GM12878 (cell line): ENCODE results near the gene VTA1. TPM values are rescaled to one million over a fixed set of nuclear protein-coding genes. Genes with fewer than 3 reads are reported as not detected.

Experiments
- ATAC-seq: fragments of 200-7000 bp; cut with Tn5 transposase; 3 replicates; pipeline ENCODE4 v1.9.1; 2020; ENCODE audit warnings: mild to moderate bottlenecking, moderate library complexity
- BruUV-seq: library from RNA; stranded (reverse); fragments of 400-500 nt; replicated peaks from 2 replicates; lab custom pipeline; 2021; lab: Mats Ljungman, UMichigan
- CTCF ChIA-PET: fragments of 300-600 bp; sonication (Branson Sonifier 250); formaldehyde crosslinking; extraction: SDS; loops from one replicate; lab custom pipeline; 2021; ENCODE audit warnings: inconsistent platforms; lab: Yijun Ruan, JAX
- POLR2A ChIA-PET: fragments of 350-600 bp; formaldehyde crosslinking; extraction: SDS; loops from one replicate; lab custom pipeline; 2021; ENCODE audit warnings: inconsistent platforms; lab: Charles Lee
- RAD21 ChIA-PET: fragments of 300-600 bp; sonication (Branson Sonifier 250); formaldehyde crosslinking; loops from one replicate; lab custom pipeline; 2023; ENCODE audit warnings: antibody characterized with exemption; ENCODE audit not compliant: unreplicated experiment; lab: Charles Lee
- SMC1A ChIA-PET: fragments of 300-600 bp; sonication (Branson Sonifier 250); formaldehyde crosslinking; loops from one replicate; lab custom pipeline; 2023; ENCODE audit not compliant: unreplicated experiment, uncharacterized antibody; lab: Charles Lee
- DNase-seq: peaks from one replicate; pipeline ENCODE4 v3.0.0-alpha.2; 2011; ENCODE audit warnings: low read depth, low spot score
- FAIRE-seq: peaks from 3 replicates; lab custom pipeline; 2011; peaks lifted over from hg19 to GRCh38; lab: Jason Lieb, UNC
- H2AFZ ChIP-seq: 2 replicates; pipeline ENCODE4 v1.6.0; 2011; ENCODE audit warnings: low read depth, low read length, control low read depth; ENCODE audit not compliant: control insufficient read depth
- H3K27ac ChIP-seq: 2 replicates; pipeline ENCODE4 v1.5.1; 2011; ENCODE audit warnings: control low read depth; ENCODE audit not compliant: control insufficient read depth, insufficient read depth
- H3K27me3 ChIP-seq, 2 experiments: replicated peaks in 1 of 2; 2 replicates each; pipeline versions ENCODE4 v1.6.0 to v1.6.1; 2011; ENCODE audit warnings: low read length in 1 of 2; ENCODE audit not compliant: control insufficient read depth in 2 of 2, insufficient read depth in 2 of 2
- H3K36me3 ChIP-seq, 2 experiments: 2 replicates each; pipeline ENCODE4 v1.5.1; 2011; ENCODE audit warnings: low read length in 1 of 2; ENCODE audit not compliant: control insufficient read depth in 2 of 2, insufficient read depth in 2 of 2
- H3K4me1 ChIP-seq: 2 replicates; pipeline ENCODE4 v1.6.1; 2011; ENCODE audit warnings: mild to moderate bottlenecking, low read length, moderate library complexity, mixed read lengths; ENCODE audit not compliant: control insufficient read depth, insufficient read depth
- H3K4me2 ChIP-seq: 2 replicates; pipeline ENCODE4 v1.6.0; 2011; ENCODE audit warnings: control low read depth; ENCODE audit not compliant: control insufficient read depth, insufficient read depth
- H3K4me3 ChIP-seq: fragments of 200-600 bp; sonication (generic); 2 replicates; pipeline ENCODE4 v1.5.1; 2016
- H3K79me2 ChIP-seq: 2 replicates; pipeline ENCODE4 v1.6.0; 2011; ENCODE audit warnings: low read length; ENCODE audit not compliant: control insufficient read depth, insufficient read depth
- H3K9ac ChIP-seq: 2 replicates; pipeline ENCODE4 v1.8.0; 2011; ENCODE audit warnings: low read length, control low read depth, mixed read lengths; ENCODE audit not compliant: control insufficient read depth, insufficient read depth
- H3K9me3 ChIP-seq: replicated peaks from 3 replicates; pipeline ENCODE4 v1.5.1; 2011; ENCODE audit warnings: mild to moderate bottlenecking, low read length; ENCODE audit not compliant: control insufficient read depth, insufficient read depth
- H4K20me1 ChIP-seq: 2 replicates; pipeline ENCODE4 v1.6.0; 2011; ENCODE audit not compliant: control insufficient read depth, insufficient read depth
- CHD4 ChIP-seq: fragments of 200-600 bp; sonication (generic); IDR thresholded peaks from 2 replicates; pipeline ENCODE4 v1.6.1; 2016; ENCODE audit warnings: mild to moderate bottlenecking
- HDAC6 ChIP-seq: fragments of 200-600 bp; sonication (generic); IDR thresholded peaks from one replicate; pipeline ENCODE4 v1.8.0; 2017; ENCODE audit warnings: antibody characterized with exemption; ENCODE audit not compliant: unreplicated experiment
- MEF2A ChIP-seq: IDR thresholded peaks from 2 replicates; pipeline ENCODE4 v1.6.1; 2011; ENCODE audit warnings: low read depth, mild to moderate bottlenecking, low read length, moderate library complexity; ENCODE audit not compliant: insufficient read depth
- NFYA ChIP-seq: IDR thresholded peaks from 2 replicates; pipeline ENCODE4 v1.6.1; 2011; ENCODE audit warnings: low read depth, mild to moderate bottlenecking, low read length, improper control_type of control experiment, borderline replicate concordance
- SREBF2 ChIP-seq: IDR thresholded peaks from 2 replicates; pipeline ENCODE4 v1.6.1; 2012; ENCODE audit warnings: mild to moderate bottlenecking, low read length
- ZBED1 ChIP-seq: IDR thresholded peaks from 2 replicates; pipeline ENCODE4 v1.6.1; 2016; ENCODE audit warnings: borderline replicate concordance
- WGBS: methylation state at CpG from one replicate; pipeline ENCODE4 v1.1.6; 2016; ENCODE audit warnings: low lambda C conversion rate; ENCODE audit not compliant: insufficient replicate concordance, insufficient coverage; ENCODE audit errors: missing lambda C conversion rate; 5-methylcytosine and 5-hydroxymethylcytosine counted together
- in situ Hi-C: fragments of 300-500 bp; cut with MboI; formaldehyde crosslinking; loops from 9 replicates; pipeline ENCODE4 v1.14.3; 2018; ENCODE audit warnings: mixed read lengths
- intact Hi-C: fragments of 100-400 bp; cut with micrococcal nuclease; formaldehyde crosslinking; loops from one replicate; pipeline ENCODE4 v1.14.2; 2022; ENCODE audit not compliant: unreplicated experiment
- polyA plus RNA-seq, 11 experiments: library from polyadenylated mRNA; depleted of rRNA in 4 of 11; unstranded in 6 of 11; stranded (reverse) in 5 of 11; fragments of >200 nt; fragmentation: Nextera tagmentation in 4 of 11; fragmentation: Illumina TruSeq in 1 of 11; extraction: Ambion mirVana in 4 of 11; extraction: Trizol in 1 of 11; gene quantifications; 1 replicate in 1 of 11; 2 replicates in 10 of 11; pipeline versions ENCODE4 v1.2.1 to v1.2.3, GENCODE V29; 2011 to 2016; ENCODE audit warnings: inconsistent platforms in 2 of 11, missing spikeins in 2 of 11, low read depth in 1 of 11
- total RNA-seq, 4 experiments: library from RNA; depleted of rRNA in 3 of 4; stranded (reverse); fragments of >200 nt in 3 of 4; fragmentation: Illumina TruSeq in 1 of 4; extraction: Trizol in 1 of 4; gene quantifications; 2 replicates each; pipeline versions ENCODE4 v1.2.1 to v1.2.3, GENCODE V29; 2013 to 2021
- TF ChIP-seq, protein P1 (sequence below): IDR thresholded peaks from 2 replicates; pipeline ENCODE4 v1.6.1; 2012; ENCODE audit warnings: mild to moderate bottlenecking, low read depth, low read length
- TF ChIP-seq, protein P2 (sequence below): IDR thresholded peaks from 2 replicates; pipeline ENCODE4 v1.6.1; 2012; ENCODE audit warnings: low read depth, low read length, improper control_type of control experiment
- TF ChIP-seq, protein P3 (sequence below): fragments of 450-650 bp; conservative IDR thresholded peaks from 2 replicates; pipeline ENCODE4 v1.6.1; 2017; ENCODE audit warnings: mild to moderate bottlenecking, moderate library complexity

VTA1 gene
- total and polyA plus RNA-seq, 10 of the 15 experiments (the other 5 are each of a cell fraction or from before 2014, with no cell fraction given), result 48.3 to 126 (median 90.7) TPM

DNA sequence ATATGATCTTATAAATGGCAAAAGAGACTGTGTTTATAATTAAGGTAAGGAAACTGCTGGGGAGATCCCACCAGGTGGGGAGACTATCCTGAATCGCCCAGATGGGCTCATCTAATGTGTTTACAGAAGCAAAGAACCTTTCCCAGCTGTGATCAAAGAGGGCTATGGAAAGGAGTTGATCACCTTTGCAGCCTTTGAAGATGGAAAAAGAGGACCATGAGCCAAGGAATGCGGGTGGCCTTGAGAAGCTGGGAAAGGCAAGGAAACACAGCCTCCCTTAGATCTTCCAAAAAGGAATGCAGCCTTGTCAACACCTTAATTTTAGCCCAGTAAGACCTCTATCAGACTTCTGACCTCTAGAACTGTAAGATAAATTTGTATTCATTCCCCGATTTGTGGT lies 88.2 kb downstream of the VTA1 start:
- intact Hi-C loops (no loop called here), in situ Hi-C loops (no loop called here)
- H3K27me3 ChIP-seq, result no peaks in the 10 kb centered on the region; a peak in 1 of 4 replicates
- RAD21 ChIA-PET, result no interaction called here
- H3K27ac ChIP-seq, result no peak overlapping the region
- H3K9ac ChIP-seq, result no peak overlapping the region
- H3K4me1 ChIP-seq, result no peaks in the 10 kb centered on the region
- SMC1A ChIA-PET, result no interaction called here
- no peak overlapping the region for H3K4me2 ChIP-seq
- H2AFZ ChIP-seq, result no peak overlapping the region
- CTCF ChIA-PET, result interaction anchor here (2.1 kb wide), 1 partner anchor 152 kb away, joined by 8 read pairs; no protein-coding TSS in a partner anchor
- no peaks in the 10 kb centered on the region for H3K36me3 ChIP-seq
- WGBS, result 46% methylated on average over 3 of the region's 3 CpGs
- no peak for ATAC-seq
- H4K20me1 ChIP-seq, result no peaks in the 10 kb centered on the region
- H3K79me2 ChIP-seq, result no peaks in the 10 kb centered on the region
- no peak overlapping the region for H3K4me3 ChIP-seq
- H3K9me3 ChIP-seq, result no peaks in the 10 kb centered on the region
- POLR2A ChIA-PET, result no interaction called here
- no peak for DNase-seq
- BruUV-seq, result no TSS peak
- no peak for FAIRE-seq
- no peak for TF ChIP-seq CHD4
- TF ChIP-seq ZBED1, result no peak
- TF ChIP-seq, protein P1, sequence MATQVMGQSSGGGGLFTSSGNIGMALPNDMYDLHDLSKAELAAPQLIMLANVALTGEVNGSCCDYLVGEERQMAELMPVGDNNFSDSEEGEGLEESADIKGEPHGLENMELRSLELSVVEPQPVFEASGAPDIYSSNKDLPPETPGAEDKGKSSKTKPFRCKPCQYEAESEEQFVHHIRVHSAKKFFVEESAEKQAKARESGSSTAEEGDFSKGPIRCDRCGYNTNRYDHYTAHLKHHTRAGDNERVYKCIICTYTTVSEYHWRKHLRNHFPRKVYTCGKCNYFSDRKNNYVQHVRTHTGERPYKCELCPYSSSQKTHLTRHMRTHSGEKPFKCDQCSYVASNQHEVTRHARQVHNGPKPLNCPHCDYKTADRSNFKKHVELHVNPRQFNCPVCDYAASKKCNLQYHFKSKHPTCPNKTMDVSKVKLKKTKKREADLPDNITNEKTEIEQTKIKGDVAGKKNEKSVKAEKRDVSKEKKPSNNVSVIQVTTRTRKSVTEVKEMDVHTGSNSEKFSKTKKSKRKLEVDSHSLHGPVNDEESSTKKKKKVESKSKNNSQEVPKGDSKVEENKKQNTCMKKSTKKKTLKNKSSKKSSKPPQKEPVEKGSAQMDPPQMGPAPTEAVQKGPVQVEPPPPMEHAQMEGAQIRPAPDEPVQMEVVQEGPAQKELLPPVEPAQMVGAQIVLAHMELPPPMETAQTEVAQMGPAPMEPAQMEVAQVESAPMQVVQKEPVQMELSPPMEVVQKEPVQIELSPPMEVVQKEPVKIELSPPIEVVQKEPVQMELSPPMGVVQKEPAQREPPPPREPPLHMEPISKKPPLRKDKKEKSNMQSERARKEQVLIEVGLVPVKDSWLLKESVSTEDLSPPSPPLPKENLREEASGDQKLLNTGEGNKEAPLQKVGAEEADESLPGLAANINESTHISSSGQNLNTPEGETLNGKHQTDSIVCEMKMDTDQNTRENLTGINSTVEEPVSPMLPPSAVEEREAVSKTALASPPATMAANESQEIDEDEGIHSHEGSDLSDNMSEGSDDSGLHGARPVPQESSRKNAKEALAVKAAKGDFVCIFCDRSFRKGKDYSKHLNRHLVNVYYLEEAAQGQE, result no peak

DNA sequence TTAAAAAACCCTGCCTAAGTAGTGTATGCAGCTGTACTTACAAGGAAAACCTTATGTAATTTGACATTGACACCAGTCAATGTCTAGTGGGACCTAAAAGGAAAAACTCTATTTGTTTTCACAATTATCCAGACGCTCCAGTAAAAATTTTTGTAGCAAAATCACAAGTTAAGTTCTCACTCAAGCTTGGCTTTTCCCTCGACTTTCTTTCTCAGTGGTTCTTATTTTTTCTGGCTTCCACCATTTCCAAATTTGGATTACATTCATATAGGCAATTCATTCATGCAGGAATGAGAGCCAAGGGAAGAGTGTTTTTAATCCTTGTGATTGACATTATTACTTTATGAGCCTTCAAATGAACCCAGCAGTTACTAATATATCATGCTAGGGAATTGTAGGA lies 88.7 kb downstream of the VTA1 start:
- Histone ChIP-seq H2AFZ (no peak overlapping the region), H3K79me2 (no peaks in the 10 kb centered on the region), H3K27me3 (no peaks in the 10 kb centered on the region; a peak in 1 of 4 replicates), H3K4me2 (no peak overlapping the region), H3K4me3 (no peak overlapping the region), H3K27ac (no peak overlapping the region), H3K36me3 (no peaks in the 10 kb centered on the region)
- ChIA-PET CTCF (interaction anchor here (2.1 kb wide), 1 partner anchor 151 kb away, joined by 8 read pairs; no protein-coding TSS in a partner anchor), POLR2A (no interaction called here)
- WGBS, result 16% methylated on average over 2 of the region's 2 CpGs
- BruUV-seq, result no TSS peak
- DNase-seq, result no peak
- no peak for FAIRE-seq
- no peak for ATAC-seq
- TF ChIP-seq MEF2A (no peak), NFYA (no peak), HDAC6 (no peak), SREBF2 (no peak)
- TF ChIP-seq, protein P2, sequence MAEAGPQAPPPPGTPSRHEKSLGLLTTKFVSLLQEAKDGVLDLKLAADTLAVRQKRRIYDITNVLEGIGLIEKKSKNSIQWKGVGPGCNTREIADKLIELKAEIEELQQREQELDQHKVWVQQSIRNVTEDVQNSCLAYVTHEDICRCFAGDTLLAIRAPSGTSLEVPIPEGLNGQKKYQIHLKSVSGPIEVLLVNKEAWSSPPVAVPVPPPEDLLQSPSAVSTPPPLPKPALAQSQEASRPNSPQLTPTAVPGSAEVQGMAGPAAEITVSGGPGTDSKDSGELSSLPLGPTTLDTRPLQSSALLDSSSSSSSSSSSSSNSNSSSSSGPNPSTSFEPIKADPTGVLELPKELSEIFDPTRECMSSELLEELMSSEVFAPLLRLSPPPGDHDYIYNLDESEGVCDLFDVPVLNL, result no peak
- TF ChIP-seq, protein P3, sequence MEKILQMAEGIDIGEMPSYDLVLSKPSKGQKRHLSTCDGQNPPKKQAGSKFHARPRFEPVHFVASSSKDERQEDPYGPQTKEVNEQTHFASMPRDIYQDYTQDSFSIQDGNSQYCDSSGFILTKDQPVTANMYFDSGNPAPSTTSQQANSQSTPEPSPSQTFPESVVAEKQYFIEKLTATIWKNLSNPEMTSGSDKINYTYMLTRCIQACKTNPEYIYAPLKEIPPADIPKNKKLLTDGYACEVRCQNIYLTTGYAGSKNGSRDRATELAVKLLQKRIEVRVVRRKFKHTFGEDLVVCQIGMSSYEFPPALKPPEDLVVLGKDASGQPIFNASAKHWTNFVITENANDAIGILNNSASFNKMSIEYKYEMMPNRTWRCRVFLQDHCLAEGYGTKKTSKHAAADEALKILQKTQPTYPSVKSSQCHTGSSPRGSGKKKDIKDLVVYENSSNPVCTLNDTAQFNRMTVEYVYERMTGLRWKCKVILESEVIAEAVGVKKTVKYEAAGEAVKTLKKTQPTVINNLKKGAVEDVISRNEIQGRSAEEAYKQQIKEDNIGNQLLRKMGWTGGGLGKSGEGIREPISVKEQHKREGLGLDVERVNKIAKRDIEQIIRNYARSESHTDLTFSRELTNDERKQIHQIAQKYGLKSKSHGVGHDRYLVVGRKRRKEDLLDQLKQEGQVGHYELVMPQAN, result no peak
- TF ChIP-seq, all 136 proteins: peak for 0
- no peaks in the 10 kb centered on the region for H3K9me3 ChIP-seq
- intact Hi-C loops, result no loop called here
- H3K9ac ChIP-seq, result no peak overlapping the region
- H3K4me1 ChIP-seq, result no peaks in the 10 kb centered on the region
- RAD21 ChIA-PET, result no interaction called here
- in situ Hi-C loops, result no loop called here
- SMC1A ChIA-PET, result no interaction called here
- H4K20me1 ChIP-seq, result no peaks in the 10 kb centered on the region
